Activated T-cell treated with anti-CD3 and anti-CD28 coated beads for 1 hour (primary cell): ENCODE data around the gene RPL5.

ENCODE experiments used
- DNase-seq: peaks from one replicate; pipeline ENCODE4 v3.0.0-alpha.2; 2020; ENCODE audit warnings: low read depth

The RPL5 gene

GRCh38 chr1:92820024-92820423 lies 11.8 kb upstream of the RPL5 start:
- DNase-seq: no peak

- no peak for DNase-seq
These were observed 11.3 kb upstream of the RPL5 start for GRCh38 chr1:92820551-92820950.

GRCh38 chr1:92822879-92823278 lies 9.0 kb upstream of the RPL5 start:
- no peak for DNase-seq

- no peak for DNase-seq
These were observed 5.0 kb upstream of the RPL5 start for GRCh38 chr1:92826792-92827191.

- no peak for DNase-seq
These were observed 475 bp upstream of the RPL5 start for GRCh38 chr1:92831368-92831761.

- DNase-seq: no peak
These were observed 786 bp downstream of the RPL5 start for GRCh38 chr1:92832537-92833114.

- no peak for DNase-seq
These were observed 2.0 kb downstream of the RPL5 start for GRCh38 chr1:92833840-92834239.

- no peak for DNase-seq
These were observed 2.8 kb downstream of the RPL5 start for GRCh38 chr1:92834617-92835016.

- no peak for DNase-seq
These were observed 5.2 kb downstream of the RPL5 start for GRCh38 chr1:92837062-92837461.

- no peak for DNase-seq
These were observed 6.7 kb downstream of the RPL5 start for GRCh38 chr1:92838519-92838918.

GRCh38 chr1:92839442-92839841 lies 7.6 kb downstream of the RPL5 start:
- DNase-seq: no peak

- no peak for DNase-seq
These were observed 8.8 kb downstream of the RPL5 start for GRCh38 chr1:92840600-92840999.

- DNase-seq: no peak
These were observed 10.5 kb downstream of the RPL5 start for GRCh38 chr1:92842082-92843045.

GRCh38 chr1:92843046-92843423 lies 11.2 kb downstream of the RPL5 start:
- no peak for DNase-seq

GRCh38 chr1:92843429-92844352 lies 11.9 kb downstream of the RPL5 start:
- no peak for DNase-seq

GRCh38 chr1:92844439-92844838 lies 12.6 kb downstream of the RPL5 start:
- no peak for DNase-seq

GRCh38 chr1:92845908-92846307 lies 14.1 kb downstream of the RPL5 start:
- DNase-seq: no peak

GRCh38 chr1:92848201-92848600 lies 16.4 kb downstream of the RPL5 start:
- DNase-seq: no peak

GRCh38 chr1:92850019-92850418 lies 18.2 kb downstream of the RPL5 start:
- no peak for DNase-seq

- DNase-seq: no peak
These were observed 19.9 kb downstream of the RPL5 start for GRCh38 chr1:92851729-92852128.

- no peak for DNase-seq
These were observed 21.5 kb downstream of the RPL5 start for GRCh38 chr1:92853299-92853698.

- DNase-seq: no peak
These were observed 22.4 kb downstream of the RPL5 start for GRCh38 chr1:92854101-92854785.
